ENCODE results near the gene SELENOV.
"Not testable (repeated sequence)": the region's sequence is repeated elsewhere in the genome, so short reads cannot be mapped to it uniquely, and the experiment has no call there.

The SELENOV gene

GRCh38 chr19:39514840-39515550 is at the start of gene SELENOV:
SELENOV (plus strand) TSS chr19:39515139; CDS start chr19:39515213, 74 bp downstream.
- no peak for DNase-seq

DNA sequence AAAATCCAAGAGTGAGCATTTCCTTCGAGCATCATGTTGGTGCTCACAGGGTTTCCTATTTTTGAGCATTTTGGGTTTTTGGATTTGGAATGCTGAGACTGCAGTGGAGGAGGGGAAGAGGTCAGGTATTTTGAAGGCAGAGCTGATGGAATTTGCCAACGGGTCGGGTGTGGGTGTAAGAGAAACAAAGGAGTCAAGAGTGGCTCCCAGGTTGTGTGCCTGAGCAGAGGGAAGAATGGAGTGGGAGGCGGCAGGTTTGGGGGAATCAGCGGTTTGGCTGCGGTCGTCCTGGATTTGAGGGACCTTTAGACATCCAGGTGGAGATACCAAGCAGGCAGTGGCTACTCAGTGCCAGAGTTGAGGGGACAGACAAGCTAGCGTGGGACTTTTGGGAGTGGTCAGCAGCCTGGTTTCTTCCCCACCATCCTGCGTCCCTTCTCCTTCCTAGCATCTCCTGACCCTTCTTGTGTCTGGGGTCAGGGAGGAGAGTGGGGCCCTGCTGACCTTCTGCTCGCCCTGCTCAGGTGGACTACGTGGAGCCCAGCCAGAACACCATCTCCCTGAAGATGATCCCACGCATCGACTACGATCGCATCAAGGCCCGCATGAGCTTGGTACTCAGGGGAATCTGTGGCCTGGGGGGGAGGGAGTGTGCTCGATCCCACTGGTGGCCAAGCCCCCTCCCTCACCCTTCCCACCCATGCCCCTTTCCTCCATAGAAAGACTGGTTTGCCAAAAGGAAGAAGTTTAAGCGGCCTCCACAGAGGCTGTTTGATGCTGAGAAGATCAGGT is 48.8 kb upstream of the SELENOV start:
- no peak for DNase-seq

GRCh38 chr19:39467941-39468340 is 47.0 kb upstream of the SELENOV start:
- DNase-seq = no peak

DNA sequence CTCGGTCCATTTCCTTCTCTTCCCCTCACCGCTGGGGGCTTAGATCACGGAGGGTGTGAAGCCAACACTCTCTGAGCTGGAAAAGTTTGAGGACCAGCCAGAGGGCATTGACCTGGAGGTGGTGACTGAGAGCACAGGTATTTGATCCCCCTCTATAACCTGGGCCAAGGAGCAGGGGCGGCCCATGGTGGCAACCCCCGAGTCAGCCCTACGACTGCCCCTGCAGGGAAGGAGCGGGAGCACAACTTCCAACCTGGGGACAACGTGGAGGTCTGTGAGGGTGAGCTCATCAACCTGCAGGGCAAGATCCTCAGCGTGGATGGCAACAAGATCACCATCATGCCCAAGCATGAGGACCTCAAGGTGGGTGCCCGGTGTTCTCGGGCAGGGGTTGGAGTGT is 45.9 kb upstream of the SELENOV start:
- no peak for DNase-seq

DNA sequence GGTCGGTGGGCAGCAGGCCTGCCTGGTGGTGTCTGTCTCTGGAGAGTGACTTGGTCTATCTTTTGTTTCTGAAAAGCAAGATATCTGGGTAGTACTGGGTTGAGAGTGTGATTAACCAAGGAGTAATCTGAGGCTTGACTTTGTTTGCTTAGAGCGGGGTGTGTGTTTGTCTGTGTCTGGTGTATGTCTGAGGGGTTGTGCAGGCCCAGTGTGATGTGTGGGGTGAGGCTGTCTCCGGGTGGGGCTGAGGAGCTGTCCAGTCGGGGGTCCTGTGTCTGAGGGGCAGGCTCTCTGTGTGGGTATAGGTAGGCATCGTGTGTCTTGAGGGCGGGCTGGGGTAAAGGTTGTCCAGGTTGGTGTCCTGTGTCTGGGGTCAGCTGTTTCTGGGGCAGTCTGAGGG is 45.4 kb upstream of the SELENOV start:
- no peak for DNase-seq

GRCh38 chr19:39470724-39471339 is 44.1 kb upstream of the SELENOV start:
- DNase-seq = no peak

DNA sequence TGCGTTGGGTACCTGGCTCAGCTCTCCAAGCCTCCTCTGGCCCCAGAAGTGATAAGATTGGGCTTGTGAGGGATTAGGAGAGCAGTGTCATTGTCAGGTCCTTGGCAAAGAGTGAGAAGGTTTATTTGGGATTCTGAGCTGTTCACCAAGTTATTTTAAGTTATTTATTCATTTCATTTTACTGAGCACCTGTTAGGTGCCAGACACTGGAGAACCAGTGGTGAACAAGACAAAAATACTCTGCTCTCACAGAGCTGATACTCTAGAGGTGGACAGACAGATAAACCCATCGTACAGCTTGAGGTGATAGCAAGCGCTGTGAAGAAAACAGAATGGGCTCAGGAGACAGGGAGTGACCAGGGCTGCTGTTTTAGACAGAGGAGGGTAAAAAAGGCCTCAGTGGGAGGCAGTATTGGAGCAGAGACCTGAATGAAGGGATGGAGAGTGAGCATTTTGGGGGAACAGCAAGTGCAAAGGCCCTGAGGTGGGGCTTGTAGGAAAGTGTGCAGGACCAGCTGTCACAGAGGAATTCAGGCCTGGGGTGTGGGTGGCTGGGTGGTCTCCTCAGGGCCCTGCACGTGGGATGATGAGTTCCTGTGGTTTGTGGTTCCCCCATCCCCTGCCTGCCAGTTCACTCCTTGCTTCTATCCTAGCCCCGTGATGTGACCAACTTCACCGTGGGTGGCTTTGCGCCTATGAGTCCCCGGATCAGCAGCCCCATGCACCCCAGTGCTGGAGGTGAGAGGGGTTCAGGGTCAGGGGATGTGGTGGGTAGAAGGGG is 43.0 kb upstream of the SELENOV start:
- no peak for DNase-seq

DNA sequence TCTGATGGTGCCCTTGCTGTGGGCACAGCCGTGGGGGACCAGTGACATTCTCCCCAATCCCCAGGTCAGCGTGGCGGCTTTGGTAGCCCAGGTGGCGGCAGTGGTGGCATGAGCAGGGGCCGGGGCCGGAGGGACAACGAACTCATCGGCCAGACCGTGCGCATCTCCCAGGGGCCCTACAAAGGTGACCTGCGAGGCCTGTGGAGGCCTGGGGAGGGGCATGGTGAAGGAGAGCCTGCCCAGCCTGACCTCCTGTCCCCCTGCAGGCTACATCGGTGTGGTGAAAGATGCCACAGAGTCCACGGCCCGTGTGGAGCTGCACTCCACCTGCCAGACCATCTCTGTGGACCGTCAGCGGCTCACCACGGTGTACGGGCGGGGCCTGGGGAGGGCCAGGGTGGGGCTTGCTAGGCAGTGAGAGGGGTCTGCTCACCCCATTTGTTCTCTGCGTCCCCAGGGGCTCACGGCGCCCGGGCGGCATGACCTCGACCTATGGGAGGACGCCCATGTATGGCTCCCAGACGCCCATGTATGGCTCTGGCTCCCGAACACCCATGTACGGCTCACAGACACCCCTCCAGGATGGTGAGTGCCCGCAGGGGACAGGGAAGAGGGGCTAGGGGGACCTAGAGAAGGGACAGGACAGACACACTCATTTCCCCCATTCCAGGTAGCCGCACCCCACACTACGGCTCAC is 42.0 kb upstream of the SELENOV start:
- no peak for DNase-seq

- DNase-seq = no peak
Observed at GRCh38 chr19:39473443-39473960, 41.4 kb upstream of the SELENOV start.

DNA sequence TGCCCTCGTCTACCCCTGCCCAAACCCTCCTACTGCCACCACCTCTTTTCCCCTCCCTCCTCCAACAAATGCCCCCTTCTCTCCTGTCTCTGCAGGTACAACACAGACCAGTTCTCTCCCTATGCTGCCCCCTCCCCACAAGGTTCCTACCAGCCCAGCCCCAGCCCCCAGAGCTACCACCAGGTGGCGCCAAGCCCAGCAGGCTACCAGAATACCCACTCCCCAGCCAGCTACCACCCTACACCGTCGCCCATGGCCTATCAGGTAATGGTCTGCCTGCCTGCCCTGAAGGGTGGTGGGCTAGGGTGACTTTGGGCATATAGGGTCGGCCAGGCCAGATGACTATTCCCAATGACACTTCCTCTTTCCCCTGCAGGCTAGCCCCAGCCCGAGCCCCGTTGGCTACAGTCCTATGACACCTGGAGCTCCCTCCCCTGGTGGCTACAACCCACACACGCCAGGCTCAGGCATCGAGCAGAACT is 40.8 kb upstream of the SELENOV start:
- DNase-seq = peak; percentile 16

DNA sequence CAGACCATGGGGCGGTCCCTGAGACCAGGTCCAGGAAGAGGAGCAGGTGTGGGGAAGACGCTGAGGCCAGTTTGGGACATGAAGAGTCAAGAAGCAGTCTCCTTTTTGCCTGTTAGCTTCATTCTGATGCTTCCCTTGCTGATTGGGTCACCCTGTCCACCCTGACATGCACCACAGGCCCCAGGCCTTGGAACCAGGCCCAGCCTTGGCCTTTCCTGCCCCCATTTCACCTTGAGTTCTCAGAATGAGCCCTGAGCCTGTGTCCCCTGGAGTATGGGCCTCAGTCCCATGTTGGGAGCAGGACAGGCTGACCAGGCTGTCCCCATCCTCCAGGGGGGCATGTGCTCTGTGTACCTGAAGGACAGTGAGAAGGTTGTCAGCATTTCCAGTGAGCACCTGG is 39.2 kb upstream of the SELENOV start:
- no peak for DNase-seq

GRCh38 chr19:39479319-39479801 is 35.6 kb upstream of the SELENOV start:
- not testable (repeated sequence) for DNase-seq

DNA sequence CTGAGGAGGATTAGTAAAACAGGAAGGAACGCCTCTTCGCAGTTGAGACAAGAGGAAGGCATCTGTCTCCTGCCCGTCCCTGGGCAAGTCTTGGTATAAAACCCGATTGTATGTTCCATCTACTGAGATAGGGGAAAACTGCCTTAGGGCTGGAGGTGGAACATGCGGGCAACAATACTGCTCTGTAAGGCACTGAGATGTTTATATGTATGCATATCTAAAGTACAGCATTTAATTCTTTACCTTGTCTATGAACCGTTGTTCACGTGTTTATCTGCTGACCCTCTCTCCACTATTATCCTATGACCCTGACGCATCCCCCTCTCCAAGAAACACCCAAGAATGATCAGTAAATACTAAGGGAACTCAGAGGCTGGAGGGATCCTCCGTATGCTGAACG is 35.0 kb upstream of the SELENOV start:
- DNase-seq = no peak

- DNase-seq = peak; percentile 96
Observed at GRCh38 chr19:39480337-39481228, 34.4 kb upstream of the SELENOV start, which contains the start of gene TIMM50. TIMM50 (plus strand) TSS chr19:39480838; CDS start chr19:39480854, 16 bp downstream.

GRCh38 chr19:39481229-39481545 is 33.8 kb upstream of the SELENOV start:
- no peak for DNase-seq

DNA sequence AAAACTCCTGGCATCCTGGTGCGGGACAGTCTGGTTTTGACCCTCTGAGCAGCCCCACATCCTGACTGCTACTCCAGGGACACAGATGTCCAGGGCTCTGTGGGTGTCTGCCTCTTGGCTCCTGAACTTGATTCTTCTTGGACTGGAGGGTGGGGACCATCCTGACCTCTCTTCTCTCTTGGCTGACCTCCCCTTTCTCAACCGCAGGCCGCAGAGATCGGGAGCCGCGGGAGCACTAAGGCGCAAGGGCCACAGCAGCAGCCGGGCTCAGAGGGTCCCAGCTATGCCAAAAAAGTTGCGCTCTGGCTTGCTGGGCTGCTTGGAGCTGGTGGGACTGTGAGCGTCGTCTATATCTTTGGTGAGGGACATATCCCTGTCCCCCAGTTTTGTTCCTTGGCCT is 33.3 kb upstream of the SELENOV start:
- no peak for DNase-seq

DNA sequence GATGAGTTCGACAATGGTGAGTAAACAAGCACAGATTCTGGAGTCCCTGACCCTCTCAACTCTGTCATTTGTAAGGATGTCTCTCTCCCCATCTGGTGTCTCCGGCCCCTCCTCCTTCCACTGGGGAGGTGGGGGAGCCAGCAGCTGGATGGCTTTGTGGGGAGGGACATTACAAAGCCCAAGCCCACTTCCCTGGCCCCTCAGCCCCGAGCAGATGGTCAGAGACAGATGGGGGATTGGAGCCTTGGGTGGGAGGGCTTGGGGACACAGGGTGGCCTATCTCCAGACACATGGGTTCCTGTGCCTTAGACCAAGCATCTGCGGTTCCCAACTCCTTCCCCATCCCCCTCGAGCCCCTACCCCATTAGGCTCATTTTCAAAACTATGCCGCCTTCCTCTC is 31.8 kb upstream of the SELENOV start:
- no peak for DNase-seq

GRCh38 chr19:39489756-39490155 is 25.2 kb upstream of the SELENOV start:
- DNase-seq = no peak

- DNase-seq = no peak
Observed at GRCh38 chr19:39492225-39492624, 22.7 kb upstream of the SELENOV start.

DNA sequence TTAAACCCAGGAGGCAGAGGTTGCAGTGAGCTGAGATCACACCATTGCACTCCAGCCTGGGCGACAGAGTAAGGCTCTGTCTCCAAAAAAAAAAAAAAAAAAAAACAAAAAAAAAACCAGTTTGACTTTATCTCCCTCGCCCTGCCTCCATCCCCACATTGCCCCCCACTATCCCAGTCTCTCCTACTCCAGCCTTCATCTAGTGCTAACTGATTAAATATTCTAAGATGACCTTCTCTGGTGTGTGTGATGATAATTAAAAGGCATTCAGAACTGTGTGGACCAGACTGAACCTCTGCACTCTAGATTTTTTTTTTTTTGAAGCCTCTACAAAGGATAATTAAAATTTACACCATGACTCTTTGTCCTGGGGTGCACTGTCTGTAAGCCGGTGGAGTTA is 22.2 kb upstream of the SELENOV start:
- DNase-seq = no peak

DNA sequence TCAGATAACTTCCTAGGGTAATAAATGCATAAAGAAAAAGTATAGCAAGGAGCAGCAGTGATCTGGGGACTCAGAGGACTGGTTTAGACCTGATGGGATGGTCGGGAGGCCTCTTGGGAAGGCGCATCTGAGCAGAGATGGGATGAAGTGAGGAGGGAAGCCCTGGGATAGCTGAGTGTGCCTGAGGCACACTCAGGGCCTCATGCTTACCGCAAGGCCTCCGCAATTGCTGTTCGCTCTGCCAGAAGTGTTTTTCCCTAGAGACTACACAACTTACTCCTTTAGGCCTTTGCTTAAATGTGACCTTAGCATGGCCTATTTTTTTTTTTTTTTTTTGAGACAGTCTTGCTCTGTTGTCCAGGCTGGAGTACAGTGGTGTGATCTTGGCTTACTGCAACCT is 20.3 kb upstream of the SELENOV start:
- DNase-seq = no peak
